ENCODE results near the gene PAX5.

PAX5 gene

DNA sequence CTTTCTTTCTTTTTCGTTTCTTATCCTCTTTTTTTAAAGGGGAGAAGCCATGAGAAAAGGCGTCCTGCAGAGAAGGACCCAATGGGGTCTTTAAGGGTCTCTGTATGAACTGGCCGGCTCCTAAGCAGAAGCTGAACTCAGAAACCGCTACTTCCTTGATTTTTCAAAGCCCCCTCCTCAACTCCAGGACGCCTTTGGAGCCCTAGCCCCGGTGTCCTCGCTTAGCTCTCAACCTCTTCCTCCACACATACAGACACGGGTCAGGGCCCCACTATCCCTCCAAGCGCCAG is 8.3 kb downstream of the PAX5 start:
- H3K4me3 ChIP-seq (ENCODE audit: low read depth, low read length) = peak overlapping the region; percentile 24

DNA sequence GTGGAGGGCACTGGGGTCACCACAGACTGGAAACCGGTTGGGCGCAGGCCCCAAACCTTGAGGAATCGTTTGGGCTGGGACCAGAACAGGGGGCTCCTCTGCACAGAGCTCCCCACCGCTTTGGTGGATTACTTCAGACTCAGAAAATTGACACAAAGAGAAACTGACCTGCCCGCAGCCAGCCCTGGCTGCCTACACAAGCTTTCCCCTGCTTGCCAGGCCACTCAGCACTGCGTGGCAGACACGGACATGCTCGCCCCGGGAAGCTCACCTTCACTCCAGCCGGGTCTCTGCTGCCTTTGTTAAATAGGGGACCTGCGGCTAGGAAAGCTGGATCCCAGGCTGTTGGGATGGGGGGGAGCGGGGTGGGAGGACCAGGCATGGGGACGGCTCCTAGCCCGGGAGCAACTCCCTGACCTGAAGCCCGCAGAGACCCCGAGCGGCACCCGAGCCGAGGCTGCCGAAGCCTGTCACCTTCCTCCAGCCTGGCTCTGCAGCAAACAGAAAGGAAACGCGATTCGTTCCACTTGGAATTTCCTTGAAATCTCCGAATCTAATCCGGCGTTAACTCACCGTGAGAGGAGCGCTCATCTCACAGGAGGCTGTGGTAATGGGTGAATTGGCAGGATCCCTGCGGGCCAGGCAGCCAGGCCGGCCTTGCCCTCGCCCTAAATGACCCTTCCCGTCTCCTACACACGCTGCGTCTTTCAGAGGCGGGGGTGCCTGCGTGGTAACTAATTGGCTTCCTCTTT is 8.8 kb downstream of the PAX5 start:
- H3K4me3 ChIP-seq (ENCODE audit: low read depth, low read length) = no peak overlapping the region

DNA sequence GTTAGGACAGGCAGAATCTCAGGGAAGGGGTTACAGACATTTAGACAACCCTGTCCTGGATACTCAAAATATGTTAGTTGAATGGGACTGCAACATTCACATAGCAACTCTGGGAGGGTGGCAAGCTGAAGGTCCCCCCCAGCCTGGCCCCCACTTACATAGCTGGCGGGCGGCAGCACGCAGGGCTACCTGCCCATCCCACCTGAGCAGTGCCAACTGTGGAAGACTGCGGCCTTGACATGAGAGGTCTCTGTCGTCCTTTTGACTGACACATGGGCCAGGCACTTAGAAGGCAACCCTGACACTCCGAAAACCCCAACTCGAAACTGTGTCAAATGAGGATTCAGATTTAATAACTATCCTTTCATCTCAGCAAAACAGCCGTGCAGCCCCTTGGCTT is 16.5 kb downstream of the PAX5 start:
- H3K4me3 ChIP-seq (ENCODE audit: low read depth, low read length) = no peak overlapping the region

GRCh38 chr9:37011530-37011929 is 22.5 kb downstream of the PAX5 start:
- H3K4me3 ChIP-seq (ENCODE audit: low read depth, low read length) = no peak overlapping the region

- H3K4me3 ChIP-seq (ENCODE audit: low read depth, low read length) = no peak overlapping the region
These were observed 23.1 kb downstream of the PAX5 start for GRCh38 chr9:37010976-37011375.

- no peak overlapping the region for H3K4me3 ChIP-seq (ENCODE audit: low read depth, low read length)
These were observed 23.9 kb downstream of the PAX5 start for GRCh38 chr9:37010180-37010579.

GRCh38 chr9:37007295-37007694 is 26.8 kb downstream of the PAX5 start:
- H3K4me3 ChIP-seq (ENCODE audit: low read depth, low read length) = no peak overlapping the region

DNA sequence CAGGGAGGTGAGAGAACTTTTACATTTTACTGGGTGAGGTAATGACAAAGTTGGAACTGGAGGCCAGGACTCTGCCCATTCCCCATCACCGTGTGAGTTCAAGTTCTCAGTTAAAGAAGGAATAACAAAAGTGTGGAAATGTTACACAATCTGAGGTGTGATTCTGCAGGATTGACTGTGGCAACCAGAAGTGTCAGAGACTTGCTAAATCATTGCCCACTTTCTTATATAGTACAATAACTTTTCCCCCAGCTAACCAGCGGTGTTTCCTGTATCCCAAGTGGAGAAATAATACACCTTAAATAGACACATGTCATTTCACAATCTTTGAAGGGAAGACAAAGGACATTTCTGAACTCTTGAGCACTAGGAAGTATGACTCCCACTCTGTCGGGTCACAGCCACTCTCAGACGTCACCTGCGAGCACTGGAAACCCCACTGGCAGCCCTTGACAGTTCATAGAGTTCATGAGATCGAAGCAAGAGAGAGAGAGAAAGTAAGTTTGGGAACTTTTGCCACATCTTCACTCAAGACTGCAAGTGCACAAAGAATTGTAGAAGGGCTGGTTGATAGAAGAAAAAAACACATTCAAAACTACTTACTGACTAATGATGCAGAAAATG is 28.4 kb downstream of the PAX5 start:
- H3K4me3 ChIP-seq (ENCODE audit: low read depth, low read length) = no peak overlapping the region

GRCh38 chr9:37004424-37004935 is 29.6 kb downstream of the PAX5 start:
- H3K4me3 ChIP-seq (ENCODE audit: low read depth, low read length) = no peak overlapping the region

- peak overlapping the region; percentile 20 for H3K4me3 ChIP-seq (ENCODE audit: low read depth, low read length)
These were observed 31.5 kb downstream of the PAX5 start for GRCh38 chr9:37002413-37003217.

- H3K4me3 ChIP-seq (ENCODE audit: low read depth, low read length) = peak overlapping the region; percentile 13
These were observed 32.0 kb downstream of the PAX5 start for GRCh38 chr9:37002036-37002412.

GRCh38 chr9:37001459-37001858 is 32.6 kb downstream of the PAX5 start:
- no peak overlapping the region for H3K4me3 ChIP-seq (ENCODE audit: low read depth, low read length)

GRCh38 chr9:36999728-37000333 is 34.2 kb downstream of the PAX5 start:
- no peak overlapping the region for H3K4me3 ChIP-seq (ENCODE audit: low read depth, low read length)

GRCh38 chr9:36997414-36997813 is 36.7 kb downstream of the PAX5 start:
- no peak overlapping the region for H3K4me3 ChIP-seq (ENCODE audit: low read depth, low read length)

DNA sequence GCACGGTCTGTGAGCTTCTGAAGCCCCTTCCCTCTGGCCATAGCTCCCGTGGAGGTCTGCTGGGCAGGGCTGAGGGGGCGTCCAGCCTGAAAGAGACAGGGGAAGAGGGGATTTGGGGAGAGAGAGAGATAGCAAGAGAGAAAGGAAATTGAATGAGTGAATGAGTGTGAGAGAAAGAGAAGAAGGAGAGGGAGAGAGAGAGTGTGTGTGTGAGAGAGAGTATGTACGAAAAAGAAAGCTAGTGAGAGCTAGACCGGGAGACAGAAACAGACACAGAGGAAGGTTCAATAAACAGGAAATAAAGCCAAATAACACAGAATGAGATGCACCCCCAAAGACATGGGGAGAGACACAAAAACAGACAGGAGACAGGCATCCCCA is 37.4 kb downstream of the PAX5 start:
- no peak overlapping the region for H3K4me3 ChIP-seq (ENCODE audit: low read depth, low read length)

DNA sequence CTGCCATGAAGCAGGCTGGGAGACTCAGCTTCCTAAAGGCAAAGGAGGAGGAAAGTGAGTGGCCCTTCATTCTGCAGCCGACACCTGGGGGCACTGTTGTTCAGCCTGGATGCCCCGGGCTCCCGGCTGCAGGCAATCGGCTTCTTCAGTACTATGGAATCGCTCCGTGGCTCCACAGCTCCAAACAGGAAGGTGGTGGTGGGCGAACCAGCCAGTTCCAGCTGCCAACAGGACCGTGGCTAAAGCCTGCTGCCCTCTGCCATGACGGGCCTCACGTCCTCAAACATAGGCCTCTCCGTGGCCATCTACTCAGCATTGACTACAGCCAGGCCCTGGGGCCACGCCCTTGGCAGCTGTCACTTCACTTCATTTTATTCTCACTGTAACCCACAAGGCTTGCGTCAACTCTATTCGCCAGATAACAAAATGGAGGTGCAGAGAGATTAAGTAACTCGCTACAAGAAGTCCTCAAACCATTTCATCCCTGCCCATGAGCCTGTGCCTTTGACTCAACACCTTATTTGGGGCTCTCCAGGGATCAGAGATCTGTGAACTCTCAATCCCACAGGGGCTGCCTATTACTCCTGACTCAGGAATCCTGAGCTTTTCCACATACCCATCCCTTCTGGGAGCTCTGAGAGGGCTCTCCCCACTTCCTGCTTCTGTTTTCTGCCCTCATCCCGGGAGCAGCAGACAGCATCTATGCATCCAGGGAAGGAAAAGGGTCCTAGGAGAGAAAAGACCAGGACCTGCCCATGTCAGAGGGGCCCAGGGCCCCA is 38.0 kb downstream of the PAX5 start:
- H3K4me3 ChIP-seq (ENCODE audit: low read depth, low read length) = no peak overlapping the region

GRCh38 chr9:36993933-36994764 is 39.9 kb downstream of the PAX5 start:
- no peak overlapping the region for H3K4me3 ChIP-seq (ENCODE audit: low read depth, low read length)

GRCh38 chr9:36992501-36993316 is 41.4 kb downstream of the PAX5 start:
- no peak overlapping the region for H3K4me3 ChIP-seq (ENCODE audit: low read depth, low read length)

DNA sequence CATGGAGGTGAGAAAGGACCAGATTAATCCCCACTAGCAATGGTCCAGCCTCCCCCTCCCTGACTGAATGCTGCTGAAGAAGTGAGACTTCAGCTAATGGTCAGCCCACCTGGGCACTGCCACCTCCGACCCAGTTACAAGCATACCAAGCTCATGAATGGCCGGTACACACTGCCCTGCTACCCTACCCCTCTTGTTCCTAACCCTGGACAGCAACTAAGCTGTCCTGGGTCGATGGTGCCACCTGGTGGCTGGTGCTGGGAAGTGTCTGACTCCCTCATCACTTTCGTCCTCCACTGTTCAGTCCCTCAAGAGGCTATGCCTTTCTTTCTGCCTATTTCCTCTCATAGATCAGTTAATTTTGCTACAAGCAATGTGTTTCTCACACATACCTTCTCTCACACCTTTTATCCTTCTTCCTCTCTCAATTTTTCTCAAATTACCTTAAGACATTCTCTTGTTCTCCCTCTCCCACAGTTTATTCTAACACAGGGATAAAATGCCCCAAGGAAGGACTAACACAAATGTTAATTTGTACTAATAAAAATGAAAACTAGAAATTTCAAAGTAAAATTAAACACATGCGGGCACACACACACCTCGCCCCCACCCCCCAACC is 42.4 kb downstream of the PAX5 start:
- no peak overlapping the region for H3K4me3 ChIP-seq (ENCODE audit: low read depth, low read length)

All from iPS-11a (cell line).